Measurements from ENCODE around the gene UBE2E2.

Gene UBE2E2

GRCh38 chr3:23468203-23468602 is 265.1 kb downstream of the UBE2E2 start:
- Histone ChIP-seq H3K4me3 (ENCODE audit: low read length in 2 of 2) (no peak overlapping the region), H3K9ac (ENCODE audit: low read depth, low read length, poor library complexity) (no peak overlapping the region), H3K27me3 (ENCODE audit: control insufficient read depth in 3 of 3, insufficient read depth in 3 of 3, low read depth in 1 of 3, low read length in 3 of 3) (no peaks in the 10 kb centered on the region), H3K4ac (ENCODE audit: low read length) (no peak overlapping the region), H4K8ac (ENCODE audit: low read depth, low read length) (no peak overlapping the region), H3K9me3 (replicated peaks in 1 of 2; ENCODE audit: control insufficient read depth in 2 of 2, insufficient read depth in 1 of 2, low read depth in 1 of 2, low read length in 2 of 2) (no peaks in the 10 kb centered on the region), H3K14ac (ENCODE audit: low read length) (no peak overlapping the region), H4K91ac (ENCODE audit: low read depth, low read length, poor library complexity) (no peak overlapping the region), H3K23ac (ENCODE audit: low read depth, low read length, poor library complexity) (no peak overlapping the region), H2BK15ac (ENCODE audit: low read length) (no peak overlapping the region), H3K18ac (ENCODE audit: low read length) (no peak overlapping the region), H3K27ac (replicated peaks; ENCODE audit: low read length) (no peak overlapping the region), H2BK120ac (ENCODE audit: low read depth, low read length) (no peak overlapping the region), H3K4me1 (ENCODE audit: control insufficient read depth in 2 of 2, insufficient read depth in 1 of 2, low read depth in 1 of 2, low read length in 2 of 2) (peaks cover 0 to 4% of the 10 kb centered on the region in 2 donors), H2BK12ac (ENCODE audit: low read length) (no peak overlapping the region), H2AK5ac (ENCODE audit: low read depth, low read length) (no peak overlapping the region), H3K36me3 (replicated peaks in 1 of 2; ENCODE audit: control insufficient read depth in 2 of 2, insufficient read depth in 2 of 2, low read length in 2 of 2) (no peaks in the 10 kb centered on the region), H3K79me1 (ENCODE audit: low read depth, low read length) (no peaks in the 10 kb centered on the region), H3K4me2 (ENCODE audit: insufficient read depth, low read length, poor library complexity, severe bottlenecking) (no peak overlapping the region), H2AFZ (ENCODE audit: low read length) (no peak overlapping the region), H2BK5ac (ENCODE audit: low read length) (no peak overlapping the region)
- no peak for DNase-seq (ENCODE audit: low spot score)
- WGBS, 2 donors (ENCODE audit: extremely low coverage in 2 of 2, insufficient read length in 2 of 2, insufficient replicate concordance in 1 of 2) = no CpG with 5 or more reads among the region's 1 CpG

- no peak overlapping the region for H3K4me2 ChIP-seq (ENCODE audit: insufficient read depth, low read length, poor library complexity, severe bottlenecking)
- peaks cover 0 to 1% of the 10 kb centered on the region in 2 donors for H3K9me3 ChIP-seq (replicated peaks in 1 of 2; ENCODE audit: control insufficient read depth in 2 of 2, insufficient read depth in 1 of 2, low read depth in 1 of 2, low read length in 2 of 2)
- H2BK12ac ChIP-seq (ENCODE audit: low read length) = no peak overlapping the region
- H3K27ac ChIP-seq (replicated peaks; ENCODE audit: low read length) = no peak overlapping the region
- H3K4me1 ChIP-seq (ENCODE audit: control insufficient read depth in 2 of 2, insufficient read depth in 1 of 2, low read depth in 1 of 2, low read length in 2 of 2) = peaks cover 0 to 4% of the 10 kb centered on the region in 2 donors
- H3K4ac ChIP-seq (ENCODE audit: low read length) = no peak overlapping the region
- no peak overlapping the region for H2AK5ac ChIP-seq (ENCODE audit: low read depth, low read length)
- no peak overlapping the region for H3K9ac ChIP-seq (ENCODE audit: low read depth, low read length, poor library complexity)
- no peak for DNase-seq (ENCODE audit: low spot score)
- H4K8ac ChIP-seq (ENCODE audit: low read depth, low read length) = no peak overlapping the region
- H2BK5ac ChIP-seq (ENCODE audit: low read length) = no peak overlapping the region
- H2BK120ac ChIP-seq (ENCODE audit: low read depth, low read length) = no peak overlapping the region
- no peaks in the 10 kb centered on the region for H3K27me3 ChIP-seq (ENCODE audit: control insufficient read depth in 3 of 3, insufficient read depth in 3 of 3, low read depth in 1 of 3, low read length in 3 of 3)
- H2BK15ac ChIP-seq (ENCODE audit: low read length) = no peak overlapping the region
- no peak overlapping the region for H3K23ac ChIP-seq (ENCODE audit: low read depth, low read length, poor library complexity)
- H3K14ac ChIP-seq (ENCODE audit: low read length) = no peak overlapping the region
- H4K91ac ChIP-seq (ENCODE audit: low read depth, low read length, poor library complexity) = no peak overlapping the region
- H3K36me3 ChIP-seq (replicated peaks in 1 of 2; ENCODE audit: control insufficient read depth in 2 of 2, insufficient read depth in 2 of 2, low read length in 2 of 2) = no peaks in the 10 kb centered on the region
- no peak overlapping the region for H3K18ac ChIP-seq (ENCODE audit: low read length)
- no peaks in the 10 kb centered on the region for H3K79me1 ChIP-seq (ENCODE audit: low read depth, low read length)
- 100% methylated on average over 1 of the region's 4 CpGs; no CpG with 5 or more reads in 1 of the 2 donors for WGBS, 2 donors (ENCODE audit: extremely low coverage in 2 of 2, insufficient read length in 2 of 2, insufficient replicate concordance in 1 of 2)
- no peak overlapping the region for H3K4me3 ChIP-seq (ENCODE audit: low read length in 2 of 2)
- H2AFZ ChIP-seq (ENCODE audit: low read length) = no peak overlapping the region
Observed at GRCh38 chr3:23474580-23475357, 271.6 kb downstream of the UBE2E2 start.

GRCh38 chr3:23475446-23475845 is 272.3 kb downstream of the UBE2E2 start:
- no peak overlapping the region for H3K4me2 ChIP-seq (ENCODE audit: insufficient read depth, low read length, poor library complexity, severe bottlenecking)
- H3K27ac ChIP-seq (replicated peaks; ENCODE audit: low read length) = no peak overlapping the region
- no peak overlapping the region for H4K91ac ChIP-seq (ENCODE audit: low read depth, low read length, poor library complexity)
- no peak overlapping the region for H2BK12ac ChIP-seq (ENCODE audit: low read length)
- no peak overlapping the region for H2BK120ac ChIP-seq (ENCODE audit: low read depth, low read length)
- H4K8ac ChIP-seq (ENCODE audit: low read depth, low read length) = no peak overlapping the region
- H3K4me3 ChIP-seq (ENCODE audit: low read length in 2 of 2) = no peak overlapping the region
- H3K27me3 ChIP-seq (ENCODE audit: control insufficient read depth in 3 of 3, insufficient read depth in 3 of 3, low read depth in 1 of 3, low read length in 3 of 3) = no peaks in the 10 kb centered on the region
- no peak overlapping the region for H2BK5ac ChIP-seq (ENCODE audit: low read length)
- DNase-seq (ENCODE audit: low spot score) = no peak
- H3K9me3 ChIP-seq (replicated peaks in 1 of 2; ENCODE audit: control insufficient read depth in 2 of 2, insufficient read depth in 1 of 2, low read depth in 1 of 2, low read length in 2 of 2) = peaks cover 0 to 1% of the 10 kb centered on the region in 2 donors
- WGBS, 2 donors (ENCODE audit: extremely low coverage in 2 of 2, insufficient read length in 2 of 2, insufficient replicate concordance in 1 of 2) = no CpG with 5 or more reads among the region's 2 CpGs
- H3K4ac ChIP-seq (ENCODE audit: low read length) = no peak overlapping the region
- H3K9ac ChIP-seq (ENCODE audit: low read depth, low read length, poor library complexity) = no peak overlapping the region
- no peak overlapping the region for H3K14ac ChIP-seq (ENCODE audit: low read length)
- no peak overlapping the region for H2BK15ac ChIP-seq (ENCODE audit: low read length)
- H2AK5ac ChIP-seq (ENCODE audit: low read depth, low read length) = no peak overlapping the region
- peaks cover 0 to 7% of the 10 kb centered on the region in 2 donors for H3K4me1 ChIP-seq (ENCODE audit: control insufficient read depth in 2 of 2, insufficient read depth in 1 of 2, low read depth in 1 of 2, low read length in 2 of 2)
- no peak overlapping the region for H3K23ac ChIP-seq (ENCODE audit: low read depth, low read length, poor library complexity)
- no peaks in the 10 kb centered on the region for H3K79me1 ChIP-seq (ENCODE audit: low read depth, low read length)
- no peak overlapping the region for H2AFZ ChIP-seq (ENCODE audit: low read length)
- no peak overlapping the region for H3K18ac ChIP-seq (ENCODE audit: low read length)
- H3K36me3 ChIP-seq (replicated peaks in 1 of 2; ENCODE audit: control insufficient read depth in 2 of 2, insufficient read depth in 2 of 2, low read length in 2 of 2) = no peaks in the 10 kb centered on the region

- Histone ChIP-seq H3K79me1 (ENCODE audit: low read depth, low read length) (no peaks in the 10 kb centered on the region), H3K23ac (ENCODE audit: low read depth, low read length, poor library complexity) (peak overlapping the region; percentile 57), H3K18ac (ENCODE audit: low read length) (peak overlapping the region; percentile 32), H2BK15ac (ENCODE audit: low read length) (no peak overlapping the region), H3K27me3 (ENCODE audit: control insufficient read depth in 3 of 3, insufficient read depth in 3 of 3, low read depth in 1 of 3, low read length in 3 of 3) (no peaks in the 10 kb centered on the region), H2AK5ac (ENCODE audit: low read depth, low read length) (no peak overlapping the region), H3K36me3 (replicated peaks in 1 of 2; ENCODE audit: control insufficient read depth in 2 of 2, insufficient read depth in 2 of 2, low read length in 2 of 2) (no peaks in the 10 kb centered on the region), H3K9ac (ENCODE audit: low read depth, low read length, poor library complexity) (no peak overlapping the region), H2BK5ac (ENCODE audit: low read length) (no peak overlapping the region), H4K91ac (ENCODE audit: low read depth, low read length, poor library complexity) (no peak overlapping the region), H2BK12ac (ENCODE audit: low read length) (no peak overlapping the region), H4K8ac (ENCODE audit: low read depth, low read length) (no peak overlapping the region), H3K14ac (ENCODE audit: low read length) (no peak overlapping the region), H2BK120ac (ENCODE audit: low read depth, low read length) (no peak overlapping the region), H3K4ac (ENCODE audit: low read length) (no peak overlapping the region), H3K4me2 (ENCODE audit: insufficient read depth, low read length, poor library complexity, severe bottlenecking) (no peak overlapping the region), H2AFZ (ENCODE audit: low read length) (no peak overlapping the region), H3K4me1 (ENCODE audit: control insufficient read depth in 2 of 2, insufficient read depth in 1 of 2, low read depth in 1 of 2, low read length in 2 of 2) (peaks cover 3 to 5% of the 10 kb centered on the region in 2 donors), H3K4me3 (ENCODE audit: low read length in 2 of 2) (peak overlapping the region in 1 of 2 donors; percentile 31), H3K27ac (replicated peaks; ENCODE audit: low read length) (no peak overlapping the region), H3K9me3 (replicated peaks in 1 of 2; ENCODE audit: control insufficient read depth in 2 of 2, insufficient read depth in 1 of 2, low read depth in 1 of 2, low read length in 2 of 2) (no peaks in the 10 kb centered on the region)
- no peak for DNase-seq (ENCODE audit: low spot score)
- no CpG with 5 or more reads among the region's 3 CpGs for WGBS, 2 donors (ENCODE audit: extremely low coverage in 2 of 2, insufficient read length in 2 of 2, insufficient replicate concordance in 1 of 2)
Observed at GRCh38 chr3:23479026-23479425, 275.9 kb downstream of the UBE2E2 start.
